ENCODE measurements around the gene GPRIN1. TPM values are rescaled to one million over a fixed set of nuclear protein-coding genes. Genes with fewer than 3 reads are reported as not detected.

The GPRIN1 gene
- total and polyA plus RNA-seq, 4 donors, result 0.23 to 0.50 (median 0.30) TPM; not detected in 1

DNA sequence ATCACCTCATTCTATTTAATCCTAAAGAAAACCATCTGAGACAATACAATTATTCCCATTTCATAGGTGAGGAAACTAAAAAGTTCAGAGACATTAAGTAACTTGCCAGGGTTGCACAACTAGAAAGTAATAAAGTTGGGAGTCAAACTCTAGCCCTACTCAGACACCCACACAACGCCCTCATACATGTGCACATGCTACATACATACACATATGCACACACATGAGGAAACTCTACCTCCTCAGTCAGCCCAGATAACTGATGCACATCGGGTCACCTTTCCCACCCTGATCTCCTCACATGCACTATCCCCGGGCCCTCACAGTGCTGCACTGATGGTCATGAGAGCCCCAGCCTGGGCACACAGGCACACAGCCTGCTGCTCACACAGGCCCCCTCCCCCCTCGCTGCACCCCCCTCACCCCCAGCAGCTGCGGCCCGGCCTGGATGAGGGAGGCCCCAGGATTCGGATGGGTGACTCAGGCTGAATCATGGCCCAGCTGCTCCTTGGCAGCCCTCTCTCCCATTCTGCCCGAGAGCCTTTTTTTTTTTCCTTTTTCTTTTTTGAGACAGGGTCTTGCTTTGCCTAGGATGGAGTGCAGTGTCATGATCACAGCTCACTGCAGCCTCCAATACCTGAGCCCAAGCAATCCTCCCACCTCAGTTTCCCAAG, 5.0 kb upstream of the GPRIN1 start:
- H3K27me3 ChIP-seq (ENCODE audit: control insufficient read depth in 4 of 4, insufficient read depth in 4 of 4, low read length in 3 of 4), result peaks cover 0 to 12% (median 5%) of the 10 kb centered on the region in 4 donors
- TF ChIP-seq, protein P1, sequence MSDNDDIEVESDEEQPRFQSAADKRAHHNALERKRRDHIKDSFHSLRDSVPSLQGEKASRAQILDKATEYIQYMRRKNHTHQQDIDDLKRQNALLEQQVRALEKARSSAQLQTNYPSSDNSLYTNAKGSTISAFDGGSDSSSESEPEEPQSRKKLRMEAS (IDR thresholded peaks at IDR 0.05), result no peak
- no peak for TF ChIP-seq JUND (IDR thresholded peaks at IDR 0.05)
- TF ChIP-seq EGR1 (IDR thresholded peaks at IDR 0.05; ENCODE audit: low read depth in 2 of 2), result no peak
- no peak for TF ChIP-seq YY1 (IDR thresholded peaks at IDR 0.05)
- no peak for TF ChIP-seq TAF1 (conservative IDR thresholded peaks at IDR 0.05)
- TF ChIP-seq RXRA (IDR thresholded peaks at IDR 0.05), result no peak
- TF ChIP-seq FOXA1 (IDR thresholded peaks at IDR 0.05), result no peak
- TF ChIP-seq, protein P2, sequence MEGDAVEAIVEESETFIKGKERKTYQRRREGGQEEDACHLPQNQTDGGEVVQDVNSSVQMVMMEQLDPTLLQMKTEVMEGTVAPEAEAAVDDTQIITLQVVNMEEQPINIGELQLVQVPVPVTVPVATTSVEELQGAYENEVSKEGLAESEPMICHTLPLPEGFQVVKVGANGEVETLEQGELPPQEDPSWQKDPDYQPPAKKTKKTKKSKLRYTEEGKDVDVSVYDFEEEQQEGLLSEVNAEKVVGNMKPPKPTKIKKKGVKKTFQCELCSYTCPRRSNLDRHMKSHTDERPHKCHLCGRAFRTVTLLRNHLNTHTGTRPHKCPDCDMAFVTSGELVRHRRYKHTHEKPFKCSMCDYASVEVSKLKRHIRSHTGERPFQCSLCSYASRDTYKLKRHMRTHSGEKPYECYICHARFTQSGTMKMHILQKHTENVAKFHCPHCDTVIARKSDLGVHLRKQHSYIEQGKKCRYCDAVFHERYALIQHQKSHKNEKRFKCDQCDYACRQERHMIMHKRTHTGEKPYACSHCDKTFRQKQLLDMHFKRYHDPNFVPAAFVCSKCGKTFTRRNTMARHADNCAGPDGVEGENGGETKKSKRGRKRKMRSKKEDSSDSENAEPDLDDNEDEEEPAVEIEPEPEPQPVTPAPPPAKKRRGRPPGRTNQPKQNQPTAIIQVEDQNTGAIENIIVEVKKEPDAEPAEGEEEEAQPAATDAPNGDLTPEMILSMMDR (IDR thresholded peaks at IDR 0.05; ENCODE audit: low read depth, low read length, missing input control), result no peak
- TF ChIP-seq, protein P3, sequence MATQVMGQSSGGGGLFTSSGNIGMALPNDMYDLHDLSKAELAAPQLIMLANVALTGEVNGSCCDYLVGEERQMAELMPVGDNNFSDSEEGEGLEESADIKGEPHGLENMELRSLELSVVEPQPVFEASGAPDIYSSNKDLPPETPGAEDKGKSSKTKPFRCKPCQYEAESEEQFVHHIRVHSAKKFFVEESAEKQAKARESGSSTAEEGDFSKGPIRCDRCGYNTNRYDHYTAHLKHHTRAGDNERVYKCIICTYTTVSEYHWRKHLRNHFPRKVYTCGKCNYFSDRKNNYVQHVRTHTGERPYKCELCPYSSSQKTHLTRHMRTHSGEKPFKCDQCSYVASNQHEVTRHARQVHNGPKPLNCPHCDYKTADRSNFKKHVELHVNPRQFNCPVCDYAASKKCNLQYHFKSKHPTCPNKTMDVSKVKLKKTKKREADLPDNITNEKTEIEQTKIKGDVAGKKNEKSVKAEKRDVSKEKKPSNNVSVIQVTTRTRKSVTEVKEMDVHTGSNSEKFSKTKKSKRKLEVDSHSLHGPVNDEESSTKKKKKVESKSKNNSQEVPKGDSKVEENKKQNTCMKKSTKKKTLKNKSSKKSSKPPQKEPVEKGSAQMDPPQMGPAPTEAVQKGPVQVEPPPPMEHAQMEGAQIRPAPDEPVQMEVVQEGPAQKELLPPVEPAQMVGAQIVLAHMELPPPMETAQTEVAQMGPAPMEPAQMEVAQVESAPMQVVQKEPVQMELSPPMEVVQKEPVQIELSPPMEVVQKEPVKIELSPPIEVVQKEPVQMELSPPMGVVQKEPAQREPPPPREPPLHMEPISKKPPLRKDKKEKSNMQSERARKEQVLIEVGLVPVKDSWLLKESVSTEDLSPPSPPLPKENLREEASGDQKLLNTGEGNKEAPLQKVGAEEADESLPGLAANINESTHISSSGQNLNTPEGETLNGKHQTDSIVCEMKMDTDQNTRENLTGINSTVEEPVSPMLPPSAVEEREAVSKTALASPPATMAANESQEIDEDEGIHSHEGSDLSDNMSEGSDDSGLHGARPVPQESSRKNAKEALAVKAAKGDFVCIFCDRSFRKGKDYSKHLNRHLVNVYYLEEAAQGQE (IDR thresholded peaks at IDR 0.05), result no peak
- no peak for TF ChIP-seq HNF4A (conservative IDR thresholded peaks at IDR 0.05)
- TF ChIP-seq RAD21 (IDR thresholded peaks at IDR 0.05), result no peak
- no peak for TF ChIP-seq GABPA (IDR thresholded peaks at IDR 0.05 in 1 of 2, conservative IDR thresholded peaks at IDR 0.05 in 1 of 2)
- TF ChIP-seq, protein P4, sequence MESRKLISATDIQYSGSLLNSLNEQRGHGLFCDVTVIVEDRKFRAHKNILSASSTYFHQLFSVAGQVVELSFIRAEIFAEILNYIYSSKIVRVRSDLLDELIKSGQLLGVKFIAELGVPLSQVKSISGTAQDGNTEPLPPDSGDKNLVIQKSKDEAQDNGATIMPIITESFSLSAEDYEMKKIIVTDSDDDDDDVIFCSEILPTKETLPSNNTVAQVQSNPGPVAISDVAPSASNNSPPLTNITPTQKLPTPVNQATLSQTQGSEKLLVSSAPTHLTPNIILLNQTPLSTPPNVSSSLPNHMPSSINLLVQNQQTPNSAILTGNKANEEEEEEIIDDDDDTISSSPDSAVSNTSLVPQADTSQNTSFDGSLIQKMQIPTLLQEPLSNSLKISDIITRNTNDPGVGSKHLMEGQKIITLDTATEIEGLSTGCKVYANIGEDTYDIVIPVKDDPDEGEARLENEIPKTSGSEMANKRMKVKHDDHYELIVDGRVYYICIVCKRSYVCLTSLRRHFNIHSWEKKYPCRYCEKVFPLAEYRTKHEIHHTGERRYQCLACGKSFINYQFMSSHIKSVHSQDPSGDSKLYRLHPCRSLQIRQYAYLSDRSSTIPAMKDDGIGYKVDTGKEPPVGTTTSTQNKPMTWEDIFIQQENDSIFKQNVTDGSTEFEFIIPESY (IDR thresholded peaks at IDR 0.05), result no peak
- no peak for TF ChIP-seq FOXA2 (IDR thresholded peaks at IDR 0.05)
- TF ChIP-seq NR2F2 (IDR thresholded peaks at IDR 0.05), result no peak
- TF ChIP-seq SP1 (IDR thresholded peaks at IDR 0.05), result no peak
- no peak for TF ChIP-seq HNF4G (IDR thresholded peaks at IDR 0.05)
- TF ChIP-seq, protein P5, sequence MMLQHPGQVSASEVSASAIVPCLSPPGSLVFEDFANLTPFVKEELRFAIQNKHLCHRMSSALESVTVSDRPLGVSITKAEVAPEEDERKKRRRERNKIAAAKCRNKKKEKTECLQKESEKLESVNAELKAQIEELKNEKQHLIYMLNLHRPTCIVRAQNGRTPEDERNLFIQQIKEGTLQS (IDR thresholded peaks at IDR 0.05), result no peak

More for the DNA sequence above, 5.0 kb upstream of the GPRIN1 start:
- Histone ChIP-seq H3K9me3 (ENCODE audit: control insufficient read depth in 4 of 4, low read length in 3 of 4) (no peaks in the 10 kb centered on the region), H3K36me3 (ENCODE audit: control insufficient read depth in 4 of 4, insufficient read depth in 3 of 4, low read depth in 1 of 4, low read length in 3 of 4) (no peaks in the 10 kb centered on the region), H3K9ac (ENCODE audit: low read depth in 1 of 2, low read length in 2 of 2) (no peak overlapping the region), H3K27ac (ENCODE audit: low read depth in 1 of 2, low read length in 2 of 2) (no peak overlapping the region), H3K4me3 (ENCODE audit: low read depth in 1 of 3, low read length in 3 of 3) (no peak overlapping the region), H3K4me1 (ENCODE audit: control insufficient read depth in 4 of 4, insufficient read depth in 4 of 4, low read length in 3 of 4) (peaks cover 0 to 8% (median 3%) of the 10 kb centered on the region in 4 donors)
- DNase-seq (ENCODE audit: low spot score), result no peak
- 62% methylated on average over 8 of the region's 8 CpGs for WGBS

Measured in liver (tissue), 9 donors.